Prostate gland (tissue), 2 donors: ENCODE results near the gene HMOX1. TPM values are rescaled to one million over a fixed set of nuclear protein-coding genes. Genes with fewer than 3 reads are reported as not detected.
"Not testable (repeated sequence)": the region's sequence is repeated elsewhere in the genome, so short reads cannot be mapped to it uniquely, and the experiment has no call there.

Experiments used
- DNase-seq: peaks from one replicate; pipeline ENCODE4 v3.0.0-alpha.2; 2019; ENCODE audit warnings: low spot score
- H3K27ac ChIP-seq, 2 donors: fragments of 200-600 bp; sonication (generic); 2 replicates each; pipeline ENCODE4 v1.5.1; 2017 to 2019
- H3K27me3 ChIP-seq: fragments of 200-600 bp; sonication (generic); replicated peaks from 2 replicates; pipeline ENCODE4 v1.5.1; 2019; ENCODE audit not compliant: insufficient read depth
- H3K36me3 ChIP-seq, 2 donors: fragments of 200-600 bp; sonication (generic); 1 replicate in 1 of 2; 2 replicates in 1 of 2; pipeline versions ENCODE4 v1.5.1 to v1.8.1; 2017 to 2019
- H3K4me1 ChIP-seq: fragments of 200-600 bp; sonication (generic); replicated peaks from 2 replicates; pipeline ENCODE4 v1.5.1; 2019
- H3K4me3 ChIP-seq, 2 donors: fragments of 200-600 bp; sonication (generic); 2 replicates each; pipeline ENCODE4 v1.5.1; 2017 to 2019
- H3K9me3 ChIP-seq: fragments of 200-600 bp; sonication (generic); 2 replicates; pipeline ENCODE4 v1.5.1; 2017
- POLR2A ChIP-seq: fragments of 450-650 bp; IDR thresholded peaks from one replicate; pipeline ENCODE4 v1.6.1; 2016; ENCODE audit warnings: antibody characterized with exemption, mild to moderate bottlenecking
- POLR2AphosphoS5 ChIP-seq: sonication (generic); formaldehyde crosslinking; IDR thresholded peaks from one replicate; pipeline ENCODE4 v1.6.1; 2017; ENCODE audit warnings: antibody characterized with exemption
- WGBS: methylation state at CpG from one replicate; pipeline ENCODE4 v1.1.5; 2018; 5-methylcytosine and 5-hydroxymethylcytosine counted together
- intact Hi-C: fragments of 100-400 bp; cut with DNase I; formaldehyde crosslinking; loops from one replicate; pipeline ENCODE4 v1.14.2; 2022
- total RNA-seq, 2 donors: library from RNA; depleted of rRNA; stranded (reverse); fragments of >200 nt; gene quantifications; one replicate each; pipeline ENCODE4 v1.1.0, GENCODE V29; 2016
- TF ChIP-seq, protein P1 (sequence below), 4 experiments: fragments of 200-600 bp in 2 of 4; fragments of 450-650 bp in 2 of 4; sonication (generic) in 2 of 4; IDR thresholded peaks; 1 replicate in 3 of 4; 2 replicates in 1 of 4; pipeline ENCODE4 v1.5.1; 2016 to 2019; ENCODE audit warnings: antibody characterized with exemption in 4 of 4, mild to moderate bottlenecking in 2 of 4, moderate library complexity in 2 of 4

Gene HMOX1
- total RNA-seq, 2 donors from 2014 or later = 3.5 to 31.5 TPM

DNA sequence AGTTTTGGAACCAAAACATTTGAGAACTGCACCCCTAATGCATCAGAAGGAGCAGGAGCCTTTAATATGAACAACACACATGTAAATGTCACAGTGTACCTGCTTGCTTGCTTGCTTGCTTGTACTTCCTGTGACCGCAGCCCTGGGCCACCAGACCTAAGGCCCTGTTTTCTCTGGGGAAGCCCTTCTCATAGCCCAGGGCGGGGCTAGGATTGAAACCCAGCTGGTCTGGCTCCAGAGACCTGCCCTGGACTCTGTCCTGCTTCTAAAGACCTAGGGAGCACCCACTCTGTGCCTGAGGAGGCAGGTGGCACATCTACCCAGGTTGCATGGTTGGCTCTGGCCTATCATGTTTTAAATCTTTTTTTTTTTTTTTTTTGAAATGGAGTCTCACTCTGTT is 11.5 kb downstream of the HMOX1 start:
- WGBS = 75% methylated on average over 2 of the region's 2 CpGs
- intact Hi-C loops = no loop called here
- no peaks in the 10 kb centered on the region for H3K4me1 ChIP-seq

DNA sequence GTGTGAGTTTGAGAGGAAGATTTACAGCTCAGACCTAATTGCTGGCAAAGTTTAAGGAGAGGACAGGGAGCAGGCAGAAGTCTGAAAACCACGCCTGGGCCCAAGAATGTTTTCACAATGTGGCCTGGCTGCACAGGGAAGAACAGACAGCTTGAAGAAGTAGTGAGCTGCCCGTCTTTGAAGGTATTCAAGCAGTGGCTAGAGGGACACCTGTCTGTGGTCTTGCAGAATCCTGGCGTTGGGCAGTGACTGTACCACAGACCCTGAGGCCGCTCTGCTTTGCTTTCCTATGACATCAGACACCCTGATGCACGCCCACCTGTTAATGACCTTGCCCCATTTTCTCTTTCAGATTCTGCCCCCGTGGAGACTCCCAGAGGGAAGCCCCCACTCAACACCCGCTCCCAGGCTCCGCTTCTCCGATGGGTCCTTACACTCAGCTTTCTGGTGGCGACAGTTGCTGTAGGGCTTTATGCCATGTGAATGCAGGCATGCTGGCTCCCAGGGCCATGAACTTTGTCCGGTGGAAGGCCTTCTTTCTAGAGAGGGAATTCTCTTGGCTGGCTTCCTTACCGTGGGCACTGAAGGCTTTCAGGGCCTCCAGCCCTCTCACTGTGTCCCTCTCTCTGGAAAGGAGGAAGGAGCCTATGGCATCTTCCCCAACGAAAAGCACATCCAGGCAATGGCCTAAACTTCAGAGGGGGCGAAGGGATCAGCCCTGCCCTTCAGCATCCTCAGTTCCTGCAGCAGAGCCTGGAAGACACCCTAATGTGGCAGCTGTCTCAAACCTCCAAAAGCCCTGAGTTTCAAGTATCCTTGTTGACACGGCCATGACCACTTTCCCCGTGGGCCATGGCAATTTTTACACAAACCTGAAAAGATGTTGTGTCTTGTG is 12.5 kb downstream of the HMOX1 start:
- Histone ChIP-seq H3K27ac (no peak overlapping the region), H3K4me1 (no peaks in the 10 kb centered on the region), H3K27me3 (no peaks in the 10 kb centered on the region), H3K4me3 (no peak overlapping the region), H3K36me3 (no peaks in the 10 kb centered on the region), H3K9me3 (no peaks in the 10 kb centered on the region)
- intact Hi-C loops = no loop called here
- TF ChIP-seq POLR2AphosphoS5 (no peak), POLR2A (no peak)
- TF ChIP-seq, protein P1, sequence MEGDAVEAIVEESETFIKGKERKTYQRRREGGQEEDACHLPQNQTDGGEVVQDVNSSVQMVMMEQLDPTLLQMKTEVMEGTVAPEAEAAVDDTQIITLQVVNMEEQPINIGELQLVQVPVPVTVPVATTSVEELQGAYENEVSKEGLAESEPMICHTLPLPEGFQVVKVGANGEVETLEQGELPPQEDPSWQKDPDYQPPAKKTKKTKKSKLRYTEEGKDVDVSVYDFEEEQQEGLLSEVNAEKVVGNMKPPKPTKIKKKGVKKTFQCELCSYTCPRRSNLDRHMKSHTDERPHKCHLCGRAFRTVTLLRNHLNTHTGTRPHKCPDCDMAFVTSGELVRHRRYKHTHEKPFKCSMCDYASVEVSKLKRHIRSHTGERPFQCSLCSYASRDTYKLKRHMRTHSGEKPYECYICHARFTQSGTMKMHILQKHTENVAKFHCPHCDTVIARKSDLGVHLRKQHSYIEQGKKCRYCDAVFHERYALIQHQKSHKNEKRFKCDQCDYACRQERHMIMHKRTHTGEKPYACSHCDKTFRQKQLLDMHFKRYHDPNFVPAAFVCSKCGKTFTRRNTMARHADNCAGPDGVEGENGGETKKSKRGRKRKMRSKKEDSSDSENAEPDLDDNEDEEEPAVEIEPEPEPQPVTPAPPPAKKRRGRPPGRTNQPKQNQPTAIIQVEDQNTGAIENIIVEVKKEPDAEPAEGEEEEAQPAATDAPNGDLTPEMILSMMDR (IDR thresholded peaks at IDR 0.05) = no peak
- DNase-seq = no peak
- 81% methylated on average over 16 of the region's 16 CpGs for WGBS

More for the DNA sequence above, 11.5 kb downstream of the HMOX1 start:
- Histone ChIP-seq H3K27me3 (no peaks in the 10 kb centered on the region), H3K9me3 (no peaks in the 10 kb centered on the region), H3K27ac (no peak overlapping the region), H3K4me3 (no peak overlapping the region), H3K36me3 (no peaks in the 10 kb centered on the region)
- TF ChIP-seq, protein P1 (IDR thresholded peaks at IDR 0.05) = no peak
- TF ChIP-seq POLR2AphosphoS5 = no peak
- no peak for TF ChIP-seq POLR2A
- DNase-seq = no peak

DNA sequence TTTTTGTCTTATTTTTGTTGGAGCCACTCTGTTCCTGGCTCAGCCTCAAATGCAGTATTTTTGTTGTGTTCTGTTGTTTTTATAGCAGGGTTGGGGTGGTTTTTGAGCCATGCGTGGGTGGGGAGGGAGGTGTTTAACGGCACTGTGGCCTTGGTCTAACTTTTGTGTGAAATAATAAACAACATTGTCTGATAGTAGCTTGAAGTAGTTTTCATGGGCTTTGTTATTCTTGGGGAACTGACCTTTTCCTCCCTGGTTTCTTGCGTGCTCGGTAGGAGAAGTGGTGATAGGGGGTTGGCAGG is 13.1 kb downstream of the HMOX1 start:
- Histone ChIP-seq H3K4me3 (no peak overlapping the region), H3K4me1 (no peaks in the 10 kb centered on the region), H3K9me3 (no peaks in the 10 kb centered on the region), H3K27ac (no peak overlapping the region), H3K36me3 (no peaks in the 10 kb centered on the region), H3K27me3 (no peaks in the 10 kb centered on the region)
- no peak for TF ChIP-seq POLR2A
- TF ChIP-seq POLR2AphosphoS5 = no peak
- TF ChIP-seq, protein P1 (IDR thresholded peaks at IDR 0.05) = no peak
- intact Hi-C loops = no loop called here
- no peak for DNase-seq
- 52% methylated on average over 4 of the region's 4 CpGs for WGBS

DNA sequence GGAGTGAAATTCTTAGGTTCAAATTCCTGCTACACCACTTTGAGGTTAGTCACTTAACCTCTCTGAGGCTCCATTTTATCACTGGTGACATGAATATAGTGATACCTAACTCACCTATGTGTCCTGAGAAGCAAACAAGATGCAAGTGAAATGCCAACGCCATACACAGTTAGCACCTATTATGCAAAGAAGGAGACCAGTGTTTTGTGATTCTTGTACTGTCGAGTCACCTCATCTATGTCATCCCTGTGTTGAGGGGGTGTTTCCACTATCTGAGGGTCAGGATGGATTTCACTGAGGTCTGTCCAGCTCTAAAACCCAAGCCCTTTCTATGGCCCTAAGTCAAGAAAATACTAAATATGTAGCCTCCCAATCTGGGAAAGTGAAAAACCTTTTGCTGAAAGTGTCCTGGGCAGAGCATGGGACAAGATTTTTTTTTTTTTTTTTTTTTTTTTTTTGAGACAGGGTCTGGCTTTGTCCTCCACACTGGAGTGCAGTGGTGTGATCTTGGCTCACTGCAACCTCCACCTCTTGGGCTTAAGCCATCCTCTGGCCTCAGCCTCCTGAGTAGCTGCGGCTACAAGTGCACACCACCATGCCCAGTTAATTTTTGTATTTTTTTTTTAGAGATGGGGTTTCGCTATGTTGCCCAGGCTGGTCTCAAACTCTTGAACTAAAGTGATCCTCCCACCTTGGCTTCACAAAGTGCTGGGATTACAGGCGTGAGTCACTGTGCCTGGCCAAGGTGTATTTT is 14.1 kb downstream of the HMOX1 start:
- WGBS = 89% methylated on average over 5 of the region's 5 CpGs
- intact Hi-C loops = no loop called here
- no peak for DNase-seq
- no peaks in the 10 kb centered on the region for H3K36me3 ChIP-seq
- TF ChIP-seq POLR2A = no peak
- TF ChIP-seq, protein P1 (IDR thresholded peaks at IDR 0.05) = no peak
- TF ChIP-seq POLR2AphosphoS5 = no peak
- no peak overlapping the region for H3K27ac ChIP-seq
- no peaks in the 10 kb centered on the region for H3K9me3 ChIP-seq
- H3K4me1 ChIP-seq = no peaks in the 10 kb centered on the region
- no peak overlapping the region for H3K4me3 ChIP-seq
- no peaks in the 10 kb centered on the region for H3K27me3 ChIP-seq

DNA sequence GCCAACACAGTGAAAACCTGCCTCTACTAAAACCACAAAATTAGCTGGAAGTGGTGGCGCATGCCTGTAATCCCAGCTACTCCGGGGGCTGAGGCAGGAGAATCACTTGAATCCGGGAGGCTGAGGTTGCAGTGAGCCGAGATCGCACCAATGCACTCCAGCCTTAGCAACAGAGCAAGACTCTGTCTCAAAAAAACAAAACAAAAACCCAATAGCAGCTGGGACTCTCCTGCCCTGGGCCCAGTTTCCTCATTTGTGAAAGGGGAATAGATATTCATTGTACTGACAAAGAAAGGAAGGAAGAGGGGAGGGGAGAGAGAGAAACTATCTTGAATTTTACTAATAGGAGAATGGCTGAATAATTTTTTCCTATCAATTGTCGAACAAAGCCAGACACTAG is 15.7 kb downstream of the HMOX1 start:
- 85% methylated on average over 6 of the region's 6 CpGs for WGBS
- H3K4me3 ChIP-seq, H3K27me3 ChIP-seq, H3K4me1 ChIP-seq, H3K27ac ChIP-seq, H3K9me3 ChIP-seq, intact Hi-C loops, H3K36me3 ChIP-seq, DNase-seq: not testable (repeated sequence)
